GM12878 (cell line): Measurements from ENCODE around the gene RCL1. TPM values are rescaled to one million over a fixed set of nuclear protein-coding genes. Genes with fewer than 3 reads are reported as not detected.

Experiments used
- ATAC-seq: fragments of 200-7000 bp; cut with Tn5 transposase; 3 replicates; pipeline ENCODE4 v1.9.1; 2020; ENCODE audit warnings: mild to moderate bottlenecking, moderate library complexity
- BruUV-seq: library from RNA; stranded (reverse); fragments of 400-500 nt; replicated peaks from 2 replicates; lab custom pipeline; 2021; lab: Mats Ljungman, UMichigan
- CTCF ChIA-PET: fragments of 300-600 bp; sonication (Branson Sonifier 250); formaldehyde crosslinking; extraction: SDS; loops from one replicate; lab custom pipeline; 2021; ENCODE audit warnings: inconsistent platforms; lab: Yijun Ruan, JAX
- POLR2A ChIA-PET: fragments of 350-600 bp; formaldehyde crosslinking; extraction: SDS; loops from one replicate; lab custom pipeline; 2021; ENCODE audit warnings: inconsistent platforms; lab: Charles Lee
- RAD21 ChIA-PET: fragments of 300-600 bp; sonication (Branson Sonifier 250); formaldehyde crosslinking; loops from one replicate; lab custom pipeline; 2023; ENCODE audit warnings: antibody characterized with exemption; ENCODE audit not compliant: unreplicated experiment; lab: Charles Lee
- SMC1A ChIA-PET: fragments of 300-600 bp; sonication (Branson Sonifier 250); formaldehyde crosslinking; loops from one replicate; lab custom pipeline; 2023; ENCODE audit not compliant: unreplicated experiment, uncharacterized antibody; lab: Charles Lee
- DNase-seq: peaks from one replicate; pipeline ENCODE4 v3.0.0-alpha.2; 2011; ENCODE audit warnings: low read depth, low spot score
- FAIRE-seq: peaks from 3 replicates; lab custom pipeline; 2011; peaks lifted over from hg19 to GRCh38; lab: Jason Lieb, UNC
- H2AFZ ChIP-seq: 2 replicates; pipeline ENCODE4 v1.6.0; 2011; ENCODE audit warnings: low read depth, low read length, control low read depth; ENCODE audit not compliant: control insufficient read depth
- H3K27ac ChIP-seq: 2 replicates; pipeline ENCODE4 v1.5.1; 2011; ENCODE audit warnings: control low read depth; ENCODE audit not compliant: control insufficient read depth, insufficient read depth
- H3K27me3 ChIP-seq, 2 experiments: replicated peaks in 1 of 2; 2 replicates each; pipeline versions ENCODE4 v1.6.0 to v1.6.1; 2011; ENCODE audit warnings: low read length in 1 of 2; ENCODE audit not compliant: control insufficient read depth in 2 of 2, insufficient read depth in 2 of 2
- H3K36me3 ChIP-seq, 2 experiments: 2 replicates each; pipeline ENCODE4 v1.5.1; 2011; ENCODE audit warnings: low read length in 1 of 2; ENCODE audit not compliant: control insufficient read depth in 2 of 2, insufficient read depth in 2 of 2
- H3K4me1 ChIP-seq: 2 replicates; pipeline ENCODE4 v1.6.1; 2011; ENCODE audit warnings: mild to moderate bottlenecking, low read length, moderate library complexity, mixed read lengths; ENCODE audit not compliant: control insufficient read depth, insufficient read depth
- H3K4me2 ChIP-seq: 2 replicates; pipeline ENCODE4 v1.6.0; 2011; ENCODE audit warnings: control low read depth; ENCODE audit not compliant: control insufficient read depth, insufficient read depth
- H3K4me3 ChIP-seq: fragments of 200-600 bp; sonication (generic); 2 replicates; pipeline ENCODE4 v1.5.1; 2016
- H3K79me2 ChIP-seq: 2 replicates; pipeline ENCODE4 v1.6.0; 2011; ENCODE audit warnings: low read length; ENCODE audit not compliant: control insufficient read depth, insufficient read depth
- H3K9ac ChIP-seq: 2 replicates; pipeline ENCODE4 v1.8.0; 2011; ENCODE audit warnings: low read length, control low read depth, mixed read lengths; ENCODE audit not compliant: control insufficient read depth, insufficient read depth
- H3K9me3 ChIP-seq: replicated peaks from 3 replicates; pipeline ENCODE4 v1.5.1; 2011; ENCODE audit warnings: mild to moderate bottlenecking, low read length; ENCODE audit not compliant: control insufficient read depth, insufficient read depth
- H4K20me1 ChIP-seq: 2 replicates; pipeline ENCODE4 v1.6.0; 2011; ENCODE audit not compliant: control insufficient read depth, insufficient read depth
- ATF7 ChIP-seq: fragments of 450-650 bp; IDR thresholded peaks from 2 replicates; pipeline ENCODE4 v1.6.1; 2016; ENCODE audit warnings: low read depth, mild to moderate bottlenecking
- BCL3 ChIP-seq: IDR thresholded peaks from 2 replicates; pipeline ENCODE4 v1.6.1; 2011; ENCODE audit warnings: borderline replicate concordance, low read depth, mild to moderate bottlenecking, moderate library complexity, low read length; ENCODE audit not compliant: insufficient read depth, poor library complexity, severe bottlenecking
- BHLHE40 ChIP-seq, 2 experiments: fragments of 450-650 bp in 1 of 2; IDR thresholded peaks; 2 replicates each; pipeline ENCODE4 v1.6.1; 2011 to 2017; ENCODE audit warnings: low read depth in 2 of 2, borderline replicate concordance in 1 of 2, improper control_type of control experiment in 1 of 2, low read length in 1 of 2, mild to moderate bottlenecking in 1 of 2
- CREM ChIP-seq: IDR thresholded peaks from 2 replicates; pipeline ENCODE4 v1.6.1; 2014; ENCODE audit warnings: antibody characterized with exemption, low read depth
- CTCF ChIP-seq, 3 experiments: IDR thresholded peaks in 2 of 3; conservative IDR thresholded peaks in 1 of 3; 2 replicates each; pipeline ENCODE4 v1.5.1; 2011; ENCODE audit warnings: low read depth in 3 of 3, low read length in 3 of 3, mild to moderate bottlenecking in 3 of 3, control low read depth in 2 of 3, moderate library complexity in 2 of 3, inconsistent platforms in 1 of 3, mixed read lengths in 1 of 3; ENCODE audit not compliant: control insufficient read depth in 2 of 3, insufficient read depth in 1 of 3; ENCODE audit errors: extremely low read depth in 1 of 3
- FOXM1 ChIP-seq: IDR thresholded peaks from 2 replicates; pipeline ENCODE4 v1.6.1; 2012; ENCODE audit warnings: low read depth, mild to moderate bottlenecking, inconsistent platforms, low read length, moderate library complexity
- HDGF ChIP-seq: fragments of 450-650 bp; IDR thresholded peaks from 2 replicates; pipeline ENCODE4 v1.6.1; 2016; ENCODE audit warnings: antibody characterized with exemption
- IKZF1 ChIP-seq: fragments of 450-650 bp; conservative IDR thresholded peaks from 2 replicates; pipeline ENCODE4 v1.6.1; 2017; ENCODE audit warnings: antibody characterized with exemption, mild to moderate bottlenecking
- MEF2B ChIP-seq: fragments of 450-650 bp; IDR thresholded peaks from 2 replicates; pipeline ENCODE4 v1.6.1; 2018; ENCODE audit warnings: mild to moderate bottlenecking, moderate library complexity; ENCODE audit not compliant: partially characterized antibody, poor library complexity, severe bottlenecking
- MYC ChIP-seq: IDR thresholded peaks from 2 replicates; pipeline ENCODE4 v1.6.1; 2011; ENCODE audit warnings: mild to moderate bottlenecking, low read length, moderate library complexity, inconsistent platforms; ENCODE audit not compliant: insufficient read depth, insufficient replicate concordance, insufficient read length, severe bottlenecking
- NBN ChIP-seq: fragments of 450-650 bp; IDR thresholded peaks from 2 replicates; pipeline ENCODE4 v1.6.1; 2016
- NR2C1 ChIP-seq: fragments of 450-650 bp; IDR thresholded peaks from 2 replicates; pipeline ENCODE4 v1.6.1; 2017; ENCODE audit warnings: antibody characterized with exemption, mild to moderate bottlenecking, moderate library complexity
- RAD21 ChIP-seq: IDR thresholded peaks from 2 replicates; pipeline ENCODE4 v1.6.1; 2011; ENCODE audit warnings: mild to moderate bottlenecking, low read depth, low read length, moderate library complexity; ENCODE audit not compliant: insufficient read depth
- RUNX3 ChIP-seq: IDR thresholded peaks from 2 replicates; pipeline ENCODE4 v1.6.1; 2012; ENCODE audit warnings: low read length, inconsistent platforms
- SPI1 ChIP-seq: IDR thresholded peaks from 2 replicates; pipeline ENCODE4 v1.6.1; 2011; ENCODE audit warnings: low read depth, mild to moderate bottlenecking, low read length, moderate library complexity, borderline replicate concordance; ENCODE audit not compliant: insufficient read depth
- TCF3 ChIP-seq: IDR thresholded peaks from 2 replicates; pipeline ENCODE4 v1.6.1; 2012; ENCODE audit warnings: low read depth, mild to moderate bottlenecking, low read length, borderline replicate concordance; ENCODE audit not compliant: insufficient read depth
- ZSCAN29 ChIP-seq: fragments of 450-650 bp; IDR thresholded peaks from 2 replicates; pipeline ENCODE4 v1.6.1; 2017; ENCODE audit warnings: mild to moderate bottlenecking, moderate library complexity
- WGBS: methylation state at CpG from one replicate; pipeline ENCODE4 v1.1.6; 2016; ENCODE audit warnings: low lambda C conversion rate; ENCODE audit not compliant: insufficient replicate concordance, insufficient coverage; ENCODE audit errors: missing lambda C conversion rate; 5-methylcytosine and 5-hydroxymethylcytosine counted together
- in situ Hi-C: fragments of 300-500 bp; cut with MboI; formaldehyde crosslinking; loops from 9 replicates; pipeline ENCODE4 v1.14.3; 2018; ENCODE audit warnings: mixed read lengths
- intact Hi-C: fragments of 100-400 bp; cut with micrococcal nuclease; formaldehyde crosslinking; loops from one replicate; pipeline ENCODE4 v1.14.2; 2022; ENCODE audit not compliant: unreplicated experiment
- polyA plus RNA-seq, 11 experiments: library from polyadenylated mRNA; depleted of rRNA in 4 of 11; unstranded in 6 of 11; stranded (reverse) in 5 of 11; fragments of >200 nt; fragmentation: Nextera tagmentation in 4 of 11; fragmentation: Illumina TruSeq in 1 of 11; extraction: Ambion mirVana in 4 of 11; extraction: Trizol in 1 of 11; gene quantifications; 1 replicate in 1 of 11; 2 replicates in 10 of 11; pipeline versions ENCODE4 v1.2.1 to v1.2.3, GENCODE V29; 2011 to 2016; ENCODE audit warnings: inconsistent platforms in 2 of 11, missing spikeins in 2 of 11, low read depth in 1 of 11
- total RNA-seq, 4 experiments: library from RNA; depleted of rRNA in 3 of 4; stranded (reverse); fragments of >200 nt in 3 of 4; fragmentation: Illumina TruSeq in 1 of 4; extraction: Trizol in 1 of 4; gene quantifications; 2 replicates each; pipeline versions ENCODE4 v1.2.1 to v1.2.3, GENCODE V29; 2013 to 2021

The RCL1 gene
- total and polyA plus RNA-seq, 10 of the 15 experiments (the other 5 are each of a cell fraction or from before 2014, with no cell fraction given): 21.1 to 46.8 (median 30.5) TPM

GRCh38 chr9:4762108-4762885, 30.4 kb upstream of the RCL1 start:
- Histone ChIP-seq H2AFZ (peak overlapping the region; percentile 90), H3K9ac (peak overlapping the region; percentile 53; the same call in 1 of the 2 replicates), H3K36me3 (no peaks in the 10 kb centered on the region), H3K4me2 (peak overlapping the region; percentile 98), H3K27me3 (no peaks in the 10 kb centered on the region), H3K27ac (peak overlapping the region; percentile 60), H3K9me3 (no peaks in the 10 kb centered on the region), H3K4me3 (peak overlapping the region; percentile 56), H4K20me1 (no peaks in the 10 kb centered on the region), H3K79me2 (no peaks in the 10 kb centered on the region), H3K4me1 (peaks cover 18% of the 10 kb centered on the region)
- ChIA-PET RAD21 (interaction anchor here (0.6 to 6.1 kb wide), 25 partner anchors 31 to 838 kb away, joined by 3 to 92 read pairs (median 5); partner anchors contain the start of genes JAK2, PLGRKT and RCL1), POLR2A (interaction anchor here (1.0 to 1.6 kb wide), 6 partner anchors 32 to 231 kb away, joined by 3 read pairs; partner anchors contain the start of gene JAK2), CTCF (interaction anchor here (0.6 to 7.0 kb wide), 54 partner anchors 11 to 1940 kb away, joined by 3 to 147 read pairs (median 4); partner anchors contain the start of genes CD274, JAK2 and PLGRKT), SMC1A (interaction anchor here (0.6 to 6.3 kb wide), 41 partner anchors 9 to 865 kb away, joined by 3 to 107 read pairs (median 4); partner anchors contain the start of genes JAK2 and RCL1)
- under 1% methylated on average over 22 of the region's 22 CpGs for WGBS
- no TSS peak for BruUV-seq
- ATAC-seq (peak; percentile 92), DNase-seq (peak; percentile 81), FAIRE-seq (peak; percentile 96)
- in situ Hi-C loops (loop anchor here (5.0 kb wide), 1 partner anchor 830 kb away; no protein-coding TSS in a partner anchor), intact Hi-C loops (loop anchor here (1.0 to 5.0 kb wide), 6 partner anchors 31 to 837 kb away; partner anchors contain the start of genes JAK2 and RCL1)
- 0 out of 2 replicates have a peak, but pooled peaks have one; percentile 22 for TF ChIP-seq TCF3
- TF ChIP-seq SPI1: peak; percentile 77; the same call in 1 of the 2 replicates
- TF ChIP-seq ATF7: peak; percentile 54
- peak; percentile 35; the same call in 1 of the 2 replicates for TF ChIP-seq NR2C1
- no peak for TF ChIP-seq MYC
- peak; percentile 71 to 84 (median 84); a peak in 5 of 6 replicates for TF ChIP-seq CTCF (IDR thresholded peaks at IDR 0.05 in 2 of 3, conservative IDR thresholded peaks at IDR 0.05 in 1 of 3; ENCODE audit: control insufficient read depth in 2 of 3, extremely low read depth in 1 of 3, insufficient read depth in 1 of 3, low read depth in 3 of 3, low read length in 3 of 3)
- no peak for TF ChIP-seq CREM
- peak; percentile 66; the same call in 1 of the 2 replicates for TF ChIP-seq IKZF1
- TF ChIP-seq BHLHE40 (IDR thresholded peaks at IDR 0.05; ENCODE audit: borderline replicate concordance in 1 of 2, low read depth in 2 of 2, low read length in 1 of 2): peak; percentile 69 to 92; a peak in 3 of 4 replicates
- TF ChIP-seq NBN: 0 out of 2 replicates have a peak, but pooled peaks have one; percentile 84
- TF ChIP-seq RAD21: peak; percentile 96
- peak; percentile 67 for TF ChIP-seq RUNX3
- 0 out of 2 replicates have a peak, but pooled peaks have one; percentile 12 for TF ChIP-seq HDGF
- TF ChIP-seq BCL3: no peak
- TF ChIP-seq ZSCAN29: peak; percentile 60; the same call in 1 of the 2 replicates
- TF ChIP-seq MEF2B: peak; percentile 59
- TF ChIP-seq FOXM1: peak; percentile 38; the same call in 1 of the 2 replicates
